ENCODE data around the gene CCNY.

GRCh38 chr10:35394411-35394851 lies 58.1 kb downstream of the CCNY start:
- TF ChIP-seq MAX (IDR thresholded peaks at IDR 0.05) = no peak
- TF ChIP-seq TCF12 (IDR thresholded peaks at IDR 0.05; ENCODE audit: low read depth) = no peak
- no peak for TF ChIP-seq CEBPB (IDR thresholded peaks at IDR 0.05)
- no peak for TF ChIP-seq RAD21 (IDR thresholded peaks at IDR 0.05; ENCODE audit: low read depth)
- TF ChIP-seq ZBTB7A (IDR thresholded peaks at IDR 0.05; ENCODE audit: low read depth) = no peak
- TF ChIP-seq FOXM1 (IDR thresholded peaks at IDR 0.05; ENCODE audit: borderline replicate concordance, low read depth) = no peak
- no peak for TF ChIP-seq EP300 (IDR thresholded peaks at IDR 0.05; ENCODE audit: borderline replicate concordance)
- no peak for TF ChIP-seq TAF1 (IDR thresholded peaks at IDR 0.05; ENCODE audit: low read depth)
- TF ChIP-seq REST (IDR thresholded peaks at IDR 0.05; ENCODE audit: low read depth) = no peak
- TF ChIP-seq YY1 (IDR thresholded peaks at IDR 0.05; ENCODE audit: low read depth) = no peak
- TF ChIP-seq USF1 (IDR thresholded peaks at IDR 0.05) = no peak

All from Ishikawa (cell line).